ENCODE data around the gene NKX6-2.

DNA sequence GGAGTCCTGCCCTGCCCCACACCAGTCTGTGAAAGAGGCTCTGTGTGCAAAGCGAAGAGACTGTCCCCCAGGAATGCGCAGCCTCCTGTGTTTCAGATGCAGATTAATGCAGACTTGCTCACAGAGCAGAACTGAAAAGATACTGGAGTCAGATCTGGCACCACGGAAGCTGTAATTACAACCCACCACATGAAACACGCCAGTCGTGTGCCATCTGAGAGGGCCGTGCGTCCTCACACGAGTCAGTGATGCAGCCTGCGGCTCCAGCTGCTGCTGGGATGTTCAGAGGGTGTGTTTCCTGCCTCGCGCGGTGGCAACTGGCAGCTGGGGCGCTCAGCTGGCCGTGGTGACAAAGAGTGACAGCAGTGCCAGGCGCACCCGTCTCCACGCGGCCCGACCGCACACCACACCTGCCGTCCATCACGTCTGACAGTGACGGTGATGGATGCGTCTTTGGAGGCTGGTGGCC is 50.0 kb downstream of the NKX6-2 start:
- no peak for TF ChIP-seq CTCF (IDR thresholded peaks at IDR 0.05)
- no peak for TF ChIP-seq POLR2A (IDR thresholded peaks at IDR 0.05)
- no peak for TF ChIP-seq EP300 (IDR thresholded peaks at IDR 0.05; ENCODE audit: low read depth)
- TF ChIP-seq POLR2AphosphoS5 (IDR thresholded peaks at IDR 0.05) = no peak
